Keratinocyte (primary cell): ENCODE measurements around the gene PTPRD.

Experiments
- EZH2 ChIP-seq: IDR thresholded peaks from one replicate; pipeline ENCODE4 v1.6.1; 2012; ENCODE audit warnings: inconsistent platforms, mild to moderate bottlenecking, low read length, moderate library complexity
- TF ChIP-seq, protein P1 (sequence below), 3 experiments: IDR thresholded peaks in 1 of 3; conservative IDR thresholded peaks in 1 of 3; optimal IDR thresholded peaks in 1 of 3; 2 replicates in 2 of 3; 3 replicates in 1 of 3; pipeline versions ENCODE3 to v1.5.1; 2011; ENCODE audit warnings: low read length in 3 of 3, mild to moderate bottlenecking in 3 of 3, moderate library complexity in 2 of 3, control low read depth in 1 of 3, inconsistent platforms in 1 of 3; ENCODE audit not compliant: insufficient read depth in 2 of 3; ENCODE audit errors: extremely low read depth in 1 of 3

DNA sequence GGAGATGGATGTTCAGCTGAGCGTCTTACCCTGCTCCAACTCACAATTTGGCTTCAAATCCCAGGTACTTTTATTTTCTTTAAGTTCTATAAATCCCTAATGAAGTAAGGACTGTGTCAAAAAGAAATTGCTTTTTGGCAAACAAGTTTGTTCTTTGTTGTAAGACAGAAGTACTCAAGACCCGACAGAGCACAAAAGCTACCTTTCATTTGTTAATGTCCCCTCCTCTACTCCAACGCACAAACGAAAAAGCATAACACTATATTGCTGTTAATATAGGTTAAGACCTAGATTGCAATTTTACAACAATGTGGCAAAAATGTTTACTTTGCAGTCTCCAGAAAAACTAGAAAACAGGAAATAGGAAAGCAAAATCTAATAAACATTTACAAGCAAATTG is 2217.8 kb downstream of the PTPRD start:
- TF ChIP-seq, protein P1, sequence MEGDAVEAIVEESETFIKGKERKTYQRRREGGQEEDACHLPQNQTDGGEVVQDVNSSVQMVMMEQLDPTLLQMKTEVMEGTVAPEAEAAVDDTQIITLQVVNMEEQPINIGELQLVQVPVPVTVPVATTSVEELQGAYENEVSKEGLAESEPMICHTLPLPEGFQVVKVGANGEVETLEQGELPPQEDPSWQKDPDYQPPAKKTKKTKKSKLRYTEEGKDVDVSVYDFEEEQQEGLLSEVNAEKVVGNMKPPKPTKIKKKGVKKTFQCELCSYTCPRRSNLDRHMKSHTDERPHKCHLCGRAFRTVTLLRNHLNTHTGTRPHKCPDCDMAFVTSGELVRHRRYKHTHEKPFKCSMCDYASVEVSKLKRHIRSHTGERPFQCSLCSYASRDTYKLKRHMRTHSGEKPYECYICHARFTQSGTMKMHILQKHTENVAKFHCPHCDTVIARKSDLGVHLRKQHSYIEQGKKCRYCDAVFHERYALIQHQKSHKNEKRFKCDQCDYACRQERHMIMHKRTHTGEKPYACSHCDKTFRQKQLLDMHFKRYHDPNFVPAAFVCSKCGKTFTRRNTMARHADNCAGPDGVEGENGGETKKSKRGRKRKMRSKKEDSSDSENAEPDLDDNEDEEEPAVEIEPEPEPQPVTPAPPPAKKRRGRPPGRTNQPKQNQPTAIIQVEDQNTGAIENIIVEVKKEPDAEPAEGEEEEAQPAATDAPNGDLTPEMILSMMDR (optimal IDR thresholded peaks at IDR 0.05 in 1 of 3, IDR thresholded peaks at IDR 0.05 in 1 of 3, conservative IDR thresholded peaks at IDR 0.05 in 1 of 3; ENCODE audit: extremely low read depth in 1 of 3, insufficient read depth in 2 of 3, low read length in 3 of 3): no peak
- TF ChIP-seq EZH2: no peak
